HUES48 (cell line): ENCODE results near the gene ALG10.
A peak's percentile ranks its signal among the peaks of the same experiment; 100 is the strongest.
"Not testable (repeated sequence)": the region's sequence is repeated elsewhere in the genome, so short reads cannot be mapped to it uniquely, and the experiment has no call there.

Experiments
- H3K27ac ChIP-seq: one replicate; pipeline ENCODE4 v1.7.0; 2013; ENCODE audit warnings: low read depth, low read length, inconsistent platforms
- H3K27me3 ChIP-seq: 2 replicates; pipeline ENCODE4 v1.6.1; 2013; ENCODE audit warnings: mild to moderate bottlenecking, low read length; ENCODE audit not compliant: control insufficient read depth, insufficient read depth
- H3K36me3 ChIP-seq: 2 replicates; pipeline ENCODE4 v1.6.1; 2013; ENCODE audit warnings: low read length; ENCODE audit not compliant: control insufficient read depth, insufficient read depth
- H3K4me1 ChIP-seq: 2 replicates; pipeline ENCODE4 v1.6.1; 2013; ENCODE audit warnings: mild to moderate bottlenecking, low read length; ENCODE audit not compliant: control insufficient read depth, insufficient read depth
- H3K4me3 ChIP-seq: 2 replicates; pipeline ENCODE4 v1.5.1; 2013; ENCODE audit warnings: mild to moderate bottlenecking, low read depth, low read length
- H3K9ac ChIP-seq: 2 replicates; pipeline ENCODE4 v1.6.1; 2013; ENCODE audit warnings: mild to moderate bottlenecking, low read depth, low read length, moderate library complexity
- H3K9me3 ChIP-seq: 2 replicates; pipeline ENCODE4 v1.6.1; 2013; ENCODE audit warnings: low read length; ENCODE audit not compliant: control insufficient read depth, insufficient read depth

Gene ALG10

GRCh38 chr12:34022079-34022830, at the start of gene ALG10:
ALG10 (plus strand) TSS chr12:34022496; CDS start chr12:34022600, 104 bp downstream.
- Histone ChIP-seq H3K4me3 (peak within 1 kb of the TSS; percentile 97), H3K9me3 (no peaks in the 10 kb centered on the region), H3K27me3 (no peaks in the 10 kb centered on the region), H3K9ac (peak within 1 kb of the TSS; percentile 91), H3K4me1 (no peaks in the 10 kb centered on the region), H3K27ac (peak within 1 kb of the TSS; percentile 82), H3K36me3 (peaks cover 10% of the 10 kb centered on the region)

- not testable (repeated sequence) for H3K9me3 ChIP-seq, H3K27me3 ChIP-seq, H3K4me3 ChIP-seq, H3K27ac ChIP-seq, H3K4me1 ChIP-seq, H3K36me3 ChIP-seq, H3K9ac ChIP-seq
These were observed 49.4 kb upstream of the ALG10 start for GRCh38 chr12:33972884-33973283.

GRCh38 chr12:33977887-33978286, 44.4 kb upstream of the ALG10 start:
- Histone ChIP-seq H3K27me3 (no peaks in the 10 kb centered on the region), H3K27ac (no peak overlapping the region), H3K9ac (no peak overlapping the region), H3K4me3 (no peak overlapping the region), H3K36me3 (no peaks in the 10 kb centered on the region), H3K4me1 (no peaks in the 10 kb centered on the region), H3K9me3 (no peaks in the 10 kb centered on the region)

DNA sequence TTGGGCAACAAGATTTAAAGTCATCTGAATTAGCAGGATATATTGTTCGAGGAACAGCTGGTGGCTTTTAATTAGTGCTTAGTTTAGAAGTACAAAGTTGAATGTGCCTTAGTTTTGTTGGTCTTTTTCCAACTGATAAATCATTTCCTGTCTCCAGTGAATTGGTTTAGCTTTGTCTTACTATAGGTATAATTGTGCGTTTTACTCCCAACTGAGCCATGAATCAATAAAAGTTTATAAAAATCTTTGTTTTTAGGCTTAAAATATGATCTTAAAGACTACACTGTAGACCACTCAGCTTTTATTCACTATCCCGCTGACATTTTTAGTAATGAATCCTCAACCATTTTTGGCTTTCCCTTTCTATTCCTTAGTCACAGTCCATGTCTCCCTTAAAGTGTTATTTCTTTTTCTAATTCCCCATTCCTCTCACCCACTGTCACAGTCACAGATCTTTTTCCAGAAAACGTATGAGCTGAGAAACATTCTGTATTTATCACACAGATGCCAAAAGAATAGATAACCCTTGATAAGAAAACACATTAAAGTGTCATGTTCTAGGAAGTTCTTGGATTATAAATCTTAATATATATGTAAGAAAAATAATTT, 34.0 kb upstream of the ALG10 start:
- Histone ChIP-seq H3K27me3 (no peaks in the 10 kb centered on the region), H3K36me3 (no peaks in the 10 kb centered on the region), H3K27ac (no peak overlapping the region), H3K9me3 (no peaks in the 10 kb centered on the region), H3K4me3 (no peak overlapping the region), H3K9ac (no peak overlapping the region), H3K4me1 (no peaks in the 10 kb centered on the region)

DNA sequence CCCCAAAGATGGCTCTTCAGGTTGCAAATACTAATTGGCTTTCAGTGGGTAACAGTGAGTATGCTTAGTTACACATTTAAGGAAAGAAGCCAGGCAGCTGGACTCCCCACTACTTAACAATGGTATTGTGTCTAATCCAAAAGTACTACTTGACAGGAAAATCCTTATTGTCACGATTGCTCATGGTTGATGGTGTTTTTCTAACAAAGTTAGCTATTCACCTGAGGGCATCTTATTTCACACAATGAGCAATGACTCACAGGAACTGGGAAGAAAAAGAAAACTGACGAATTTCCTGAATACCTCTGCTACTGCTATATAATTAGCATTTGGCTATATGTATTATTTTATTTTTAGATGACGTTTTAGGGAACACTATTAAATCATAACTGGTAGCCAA, 33.4 kb upstream of the ALG10 start:
- Histone ChIP-seq H3K36me3 (no peaks in the 10 kb centered on the region), H3K9me3 (no peaks in the 10 kb centered on the region), H3K9ac (no peak overlapping the region), H3K27ac (no peak overlapping the region), H3K4me3 (no peak overlapping the region), H3K4me1 (no peaks in the 10 kb centered on the region), H3K27me3 (no peaks in the 10 kb centered on the region)

GRCh38 chr12:33994857-33995808, 27.2 kb upstream of the ALG10 start:
- Histone ChIP-seq H3K4me3 (no peak overlapping the region), H3K36me3 (no peaks in the 10 kb centered on the region), H3K27me3 (no peaks in the 10 kb centered on the region), H3K27ac (no peak overlapping the region), H3K4me1 (peaks cover 11% of the 10 kb centered on the region), H3K9me3 (no peaks in the 10 kb centered on the region), H3K9ac (no peak overlapping the region)

GRCh38 chr12:34008835-34009234, 13.5 kb upstream of the ALG10 start:
- not testable (repeated sequence) for H3K27me3 ChIP-seq, H3K9me3 ChIP-seq, H3K36me3 ChIP-seq, H3K27ac ChIP-seq, H3K4me3 ChIP-seq, H3K4me1 ChIP-seq, H3K9ac ChIP-seq

- Histone ChIP-seq H3K27ac (no peak overlapping the region), H3K27me3 (no peaks in the 10 kb centered on the region), H3K9me3 (no peaks in the 10 kb centered on the region; the same call in 1 of the 2 replicates), H3K9ac (no peak overlapping the region), H3K36me3 (no peaks in the 10 kb centered on the region), H3K4me1 (no peaks in the 10 kb centered on the region), H3K4me3 (no peak overlapping the region)
These were observed 5.9 kb upstream of the ALG10 start for GRCh38 chr12:34016361-34016760.

DNA sequence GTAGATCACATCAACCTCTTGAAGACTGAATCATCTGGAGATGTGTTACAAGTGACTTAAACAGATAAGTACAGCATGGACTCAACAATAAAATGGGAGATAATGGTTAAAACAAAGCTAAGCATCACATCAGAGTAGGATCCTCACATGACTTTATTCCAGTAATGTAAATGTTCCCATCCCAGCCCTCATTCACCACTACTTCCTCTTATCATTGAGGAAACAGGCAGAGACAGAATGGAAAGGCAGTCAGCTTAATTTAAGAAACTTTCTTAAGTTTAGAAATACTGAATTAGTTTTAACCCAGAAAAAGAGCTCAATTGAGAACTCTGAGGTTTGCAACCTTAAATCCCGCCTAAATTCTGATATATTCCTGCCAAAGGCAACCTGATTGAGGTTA, 1.2 kb upstream of the ALG10 start:
- Histone ChIP-seq H3K9ac (no peak overlapping the region), H3K27me3 (no peaks in the 10 kb centered on the region), H3K4me1 (no peaks in the 10 kb centered on the region), H3K9me3 (no peaks in the 10 kb centered on the region; the same call in 1 of the 2 replicates), H3K4me3 (no peak overlapping the region), H3K27ac (no peak overlapping the region), H3K36me3 (peaks cover 10% of the 10 kb centered on the region)

DNA sequence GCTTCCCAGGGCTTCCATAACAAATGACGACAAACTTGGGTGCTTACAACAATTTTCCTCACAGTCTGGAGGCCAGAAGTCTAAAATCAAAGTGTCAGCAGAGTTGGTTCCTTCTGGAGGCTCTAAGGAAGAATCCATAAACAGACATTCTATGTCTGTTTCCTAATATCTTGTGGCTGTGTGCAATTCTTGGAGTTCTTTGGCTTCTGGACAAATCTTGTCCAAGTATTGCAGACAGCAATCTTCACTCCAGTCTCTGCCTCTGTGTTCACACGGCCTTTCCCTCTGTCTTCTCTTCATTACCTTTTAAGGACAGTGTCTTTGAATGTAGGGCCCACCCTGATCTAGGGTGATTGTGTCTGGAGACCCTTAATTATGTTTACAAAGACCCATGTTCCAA, 5.4 kb downstream of the ALG10 start:
- H3K27ac ChIP-seq, H3K4me3 ChIP-seq: not testable (repeated sequence)

DNA sequence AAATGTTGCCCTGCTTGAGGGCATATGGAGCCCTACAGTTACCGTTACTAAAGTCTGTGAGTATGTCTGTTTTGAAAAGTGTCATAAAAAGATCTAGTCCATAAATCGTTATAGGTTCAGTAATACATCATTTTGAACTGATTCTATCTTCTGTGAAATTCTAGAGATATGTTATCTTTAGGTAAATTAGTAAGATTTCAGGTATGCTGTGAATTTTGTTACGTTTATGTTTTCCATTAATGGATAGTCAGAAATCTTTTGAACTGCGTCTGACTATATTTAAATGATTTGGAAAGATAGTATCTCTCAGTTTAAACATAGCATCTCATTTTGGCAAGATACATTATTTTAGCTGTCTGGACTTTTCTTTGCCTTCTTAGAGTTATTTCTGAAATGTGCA, 8.3 kb downstream of the ALG10 start:
- H3K36me3 ChIP-seq, result no peaks in the 10 kb centered on the region
- 0 out of 2 replicates have a peak, but pooled peaks cover under 1% of the 10 kb centered on the region for H3K9me3 ChIP-seq
- no peak overlapping the region for H3K9ac ChIP-seq
- H3K4me3 ChIP-seq, result no peak overlapping the region
- no peaks in the 10 kb centered on the region for H3K27me3 ChIP-seq
- H3K27ac ChIP-seq, result no peak overlapping the region
- no peaks in the 10 kb centered on the region for H3K4me1 ChIP-seq

More for the DNA sequence above, 5.4 kb downstream of the ALG10 start:
- H3K27me3 ChIP-seq, H3K9me3 ChIP-seq, H3K36me3 ChIP-seq, H3K9ac ChIP-seq, H3K4me1 ChIP-seq: not testable (repeated sequence)
